HCT116 (cell line): Measurements from ENCODE around the gene AURKAIP1. TPM values are rescaled to one million over a fixed set of nuclear protein-coding genes. Genes with fewer than 3 reads are reported as not detected.

Experiments used
- ATAC-seq: fragments of 200-7000 bp; cut with Tn5 transposase; 2 replicates; pipeline ENCODE4 v1.9.1; 2020; ENCODE audit warnings: mild to moderate bottlenecking, moderate library complexity
- BruUV-seq: library from RNA; stranded (reverse); fragments of 400-500 nt; replicated peaks from 2 replicates; lab custom pipeline; 2021; lab: Mats Ljungman, UMichigan
- CTCF ChIA-PET: fragments of 300-600 bp; sonication (Branson Sonifier 250); formaldehyde crosslinking; loops from one replicate; lab custom pipeline; 2021; ENCODE audit warnings: antibody characterized with exemption; lab: Charles Lee
- POLR2A ChIA-PET: fragments of 300-600, 350-600 bp; sonication (Branson Sonifier 250); formaldehyde crosslinking; loops from one replicate; lab custom pipeline; 2021; ENCODE audit warnings: antibody characterized with exemption; lab: Charles Lee
- RAD21 ChIA-PET, 2 experiments: fragments of 300-600 bp; sonication (Branson Sonifier 250); formaldehyde crosslinking; loops; one replicate each; lab custom pipeline; 2023; ENCODE audit warnings: low total read pairs in 2 of 2; ENCODE audit not compliant: uncharacterized antibody in 2 of 2, unreplicated experiment in 2 of 2, low non-redundant PET in 1 of 2; lab: Charles Lee
- DNase-seq: peaks from one replicate; pipeline ENCODE4 v3.0.0-alpha.2; 2010; ENCODE audit warnings: low read depth, low spot score
- H2AFZ ChIP-seq: fragments of 200-600 bp; shearing (Covaris generic), sonication (generic); 2 replicates; pipeline ENCODE4 v1.6.1; 2017; ENCODE audit warnings: low read depth, mixed run types, mixed read lengths, antibody characterized with exemption, low read length; ENCODE audit not compliant: poor library complexity, severe bottlenecking
- H3K27ac ChIP-seq: 2 replicates; pipeline ENCODE4 v1.5.1; 2012; ENCODE audit warnings: low read depth, low read length
- H3K27me3 ChIP-seq: fragments of 200-600 bp; sonication (generic); 2 replicates; pipeline ENCODE4 v1.6.1; 2016; ENCODE audit warnings: mixed run types, low read length, mixed read lengths; ENCODE audit not compliant: insufficient read depth
- H3K36me3 ChIP-seq, 2 experiments: fragments of 200-500 bp in 1 of 2; fragments of 200-600 bp in 1 of 2; sonication (Bioruptor generic) in 1 of 2; sonication (generic) in 1 of 2; 2 replicates each; pipeline versions ENCODE4 v1.5.1 to v1.6.1; 2014 to 2016; ENCODE audit warnings: low read length in 2 of 2, inconsistent platforms in 1 of 2, mixed read lengths in 1 of 2, mixed run types in 1 of 2; ENCODE audit not compliant: insufficient read depth in 2 of 2, control insufficient read depth in 1 of 2
- H3K4me1 ChIP-seq, 2 experiments: fragments of 200-600 bp in 1 of 2; sonication (generic) in 1 of 2; 2 replicates each; pipeline versions ENCODE4 v1.5.1 to v1.6.1; 2012 to 2017; ENCODE audit warnings: low read length in 2 of 2, inconsistent platforms in 1 of 2, mild to moderate bottlenecking in 1 of 2, mixed read lengths in 1 of 2, mixed run types in 1 of 2, moderate library complexity in 1 of 2; ENCODE audit not compliant: insufficient read depth in 2 of 2, control insufficient read depth in 1 of 2
- H3K4me2 ChIP-seq: fragments of 200-600 bp; sonication (generic); 2 replicates; pipeline ENCODE4 v1.6.1; 2017; ENCODE audit warnings: mixed run types, low read length, mixed read lengths
- H3K4me3 ChIP-seq, 2 experiments: fragments of 200-600 bp in 1 of 2; sonication (generic) in 1 of 2; replicated peaks in 1 of 2; 2 replicates each; pipeline ENCODE4 v1.5.1; 2011 to 2016; ENCODE audit warnings: low read length in 2 of 2, control low read depth in 1 of 2, low read depth in 1 of 2, mild to moderate bottlenecking in 1 of 2, mixed read lengths in 1 of 2, mixed run types in 1 of 2
- H3K79me2 ChIP-seq: fragments of 200-600 bp; sonication (generic); 2 replicates; pipeline ENCODE4 v1.6.1; 2017; ENCODE audit warnings: mild to moderate bottlenecking, mixed run types, low read length, moderate library complexity, mixed read lengths; ENCODE audit not compliant: insufficient read depth
- H3K9ac ChIP-seq: fragments of 200-600 bp; sonication (generic); 2 replicates; pipeline ENCODE4 v1.6.1; 2016; ENCODE audit warnings: low read length, mixed read lengths
- H3K9me2 ChIP-seq: fragments of 200-600 bp; sonication (generic), shearing (Covaris generic); 2 replicates; pipeline ENCODE4 v1.6.1; 2017; ENCODE audit warnings: mixed run types, mild to moderate bottlenecking, moderate library complexity; ENCODE audit not compliant: insufficient read depth
- H3K9me3 ChIP-seq, 2 experiments: fragments of 200-500 bp in 1 of 2; fragments of 200-600 bp in 1 of 2; sonication (Bioruptor generic) in 1 of 2; sonication (generic) in 1 of 2; 2 replicates each; pipeline ENCODE4 v1.6.1; 2014 to 2017; ENCODE audit warnings: low read length in 2 of 2, mixed read lengths in 2 of 2, inconsistent platforms in 1 of 2, low read depth in 1 of 2, mild to moderate bottlenecking in 1 of 2, mixed run types in 1 of 2, moderate library complexity in 1 of 2; ENCODE audit not compliant: control insufficient read depth in 1 of 2, insufficient read depth in 1 of 2
- H4K20me1 ChIP-seq: fragments of 200-600 bp; sonication (generic), shearing (Covaris generic); 2 replicates; pipeline ENCODE4 v1.6.1; 2017; ENCODE audit warnings: mixed run types, mild to moderate bottlenecking, moderate library complexity; ENCODE audit not compliant: insufficient read depth
- EGR1 ChIP-seq: IDR thresholded peaks from 2 replicates; pipeline ENCODE4 v1.6.1; 2012; ENCODE audit warnings: low read depth
- ELF1 ChIP-seq: IDR thresholded peaks from 2 replicates; pipeline ENCODE4 v1.6.1; 2012; ENCODE audit warnings: low read depth, borderline replicate concordance
- EZH2 ChIP-seq: fragments of 200-600 bp; sonication (generic); IDR thresholded peaks from 2 replicates; pipeline ENCODE4 v1.6.1; 2017; ENCODE audit warnings: antibody characterized with exemption, mixed run types
- EZH2phosphoT487 ChIP-seq: fragments of 200-600 bp; IDR thresholded peaks from 2 replicates; pipeline ENCODE4 v1.6.1; 2018; ENCODE audit warnings: antibody characterized with exemption, borderline replicate concordance
- JUND ChIP-seq: IDR thresholded peaks from 2 replicates; pipeline ENCODE4 v1.6.1; 2012
- POLR2A ChIP-seq: IDR thresholded peaks from 2 replicates; pipeline ENCODE4 v1.7.0; 2011; ENCODE audit warnings: borderline replicate concordance; ENCODE audit not compliant: insufficient read depth, insufficient read length; ENCODE audit errors: extremely low read depth
- POLR2AphosphoS5 ChIP-seq: IDR thresholded peaks from 2 replicates; pipeline ENCODE4 v1.6.1; 2011; ENCODE audit warnings: mild to moderate bottlenecking, low read depth, low read length, moderate library complexity
- SIN3A ChIP-seq: IDR thresholded peaks from 2 replicates; pipeline ENCODE4 v1.6.1; 2012; ENCODE audit warnings: low read depth
- SP1 ChIP-seq: IDR thresholded peaks from 2 replicates; pipeline ENCODE4 v1.6.1; 2012; ENCODE audit warnings: low read depth
- TCF7L2 ChIP-seq: IDR thresholded peaks from 2 replicates; pipeline ENCODE4 v1.7.0; 2011; ENCODE audit warnings: borderline replicate concordance, inconsistent platforms; ENCODE audit not compliant: insufficient read depth, insufficient read length; ENCODE audit errors: extremely low read depth
- YY1 ChIP-seq: IDR thresholded peaks from 2 replicates; pipeline ENCODE4 v1.6.1; 2011; ENCODE audit warnings: low read length, low read depth, moderate library complexity, mild to moderate bottlenecking; ENCODE audit not compliant: insufficient replicate concordance; ENCODE audit errors: extremely low read depth
- ZFX ChIP-seq: fragments of 450-650 bp; IDR thresholded peaks from 2 replicates; pipeline ENCODE4 v1.6.1; 2017
- intact Hi-C: fragments of 100-400 bp; cut with micrococcal nuclease; formaldehyde crosslinking; loops from 2 replicates; pipeline ENCODE4 v1.10.0; 2022
- total RNA-seq: library from RNA; stranded (reverse); gene quantifications from one replicate; pipeline ENCODE4 v1.2.1, GENCODE V29; 2021; ENCODE audit not compliant: unreplicated experiment
- TF ChIP-seq, protein P1 (sequence below): IDR thresholded peaks from 2 replicates; pipeline ENCODE4 v1.6.1; 2012; ENCODE audit warnings: low read depth
- TF ChIP-seq, protein P2 (sequence below): IDR thresholded peaks from 2 replicates; pipeline ENCODE4 v1.6.1; 2012
- TF ChIP-seq, protein P3 (sequence below), 3 experiments: fragments of 200-600 bp in 1 of 3; sonication (generic) in 1 of 3; IDR thresholded peaks in 2 of 3; conservative IDR thresholded peaks in 1 of 3; 2 replicates each; pipeline ENCODE4 v1.5.1; 2012 to 2017; ENCODE audit warnings: low read depth in 2 of 3, low read length in 2 of 3, antibody characterized with exemption in 1 of 3, borderline replicate concordance in 1 of 3, control low read depth in 1 of 3, mild to moderate bottlenecking in 1 of 3, mixed read lengths in 1 of 3, mixed run types in 1 of 3, moderate library complexity in 1 of 3; ENCODE audit not compliant: insufficient read depth in 1 of 3
- TF ChIP-seq, protein P4 (sequence below): IDR thresholded peaks from 2 replicates; pipeline ENCODE4 v1.6.1; 2011; ENCODE audit warnings: mild to moderate bottlenecking, low read length, moderate library complexity; ENCODE audit not compliant: insufficient replicate concordance; ENCODE audit errors: extremely low read depth

AURKAIP1 gene
- total RNA-seq, 1 experiment from 2014 or later: 200 TPM

DNA sequence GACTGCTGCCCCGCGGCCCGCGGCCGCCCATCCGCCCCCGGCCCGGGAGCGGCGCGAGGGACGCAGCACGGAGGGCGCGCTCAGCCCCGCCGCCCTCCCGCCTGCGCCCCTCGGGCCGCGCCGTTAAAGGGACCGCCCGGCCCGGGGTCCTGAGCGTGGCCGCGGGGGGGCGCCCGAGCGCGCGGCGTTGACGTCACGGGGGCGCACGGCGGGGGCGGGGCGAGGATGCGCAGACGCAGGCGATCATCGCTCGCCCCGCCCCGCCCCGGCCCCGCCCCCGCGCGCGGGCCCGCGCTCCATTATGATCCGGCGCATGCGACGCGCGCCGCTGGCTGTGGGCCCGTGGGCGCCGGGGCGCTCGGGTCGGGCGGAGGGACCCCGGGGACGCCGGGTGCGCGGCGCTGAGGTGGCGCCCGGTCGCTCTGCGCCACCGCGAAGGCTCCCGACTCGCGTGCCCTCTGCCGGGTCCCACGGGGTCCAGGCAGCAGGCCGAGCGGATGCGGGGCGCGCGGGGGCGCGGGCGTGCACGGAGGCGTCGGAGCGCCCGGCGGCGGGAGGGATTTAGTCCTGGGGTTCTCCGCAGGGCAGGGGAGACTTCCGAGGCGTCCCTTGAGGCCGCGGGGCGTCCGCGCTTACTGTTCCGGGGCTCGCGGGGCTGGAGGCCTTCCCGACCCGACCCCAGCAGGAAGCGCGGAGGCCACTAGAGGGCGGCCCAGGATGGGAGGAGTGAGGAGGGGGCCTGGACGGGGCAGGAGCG is 25.6 kb downstream of the AURKAIP1 start, which contains the start of gene DVL1:
Gene DVL1, minus strand, starts transcription at position 163 of the 757 bp plus-strand sequence. CDS start 353 bp downstream, outside the sequence.
- intact Hi-C loops: loop anchor here (5.0 to 10.0 kb wide), 3 partner anchors 42 to 277 kb away; partner anchors contain the start of genes ACAP3, MIB2, PUSL1 and RNF223
- Histone ChIP-seq H3K4me2 (peak within 1 kb of the TSS; percentile 96), H3K27ac (peak within 1 kb of the TSS; percentile 100), H3K4me3 (peak within 1 kb of the TSS; percentile 80 to 87), H4K20me1 (no peaks in the 10 kb centered on the region), H3K27me3 (no peaks in the 10 kb centered on the region), H3K79me2 (peaks cover 42% of the 10 kb centered on the region), H2AFZ (no peak within 1 kb of the TSS), H3K9me2 (no peaks in the 10 kb centered on the region), H3K36me3 (no peaks in the 10 kb centered on the region), H3K9ac (peak within 1 kb of the TSS; percentile 85), H3K9me3 (no peaks in the 10 kb centered on the region), H3K4me1 (peaks cover 38 to 67% of the 10 kb centered on the region in 2 experiments)
- ChIA-PET CTCF (no interaction called here), RAD21 (no interaction called here), POLR2A (no interaction called here)
- DNase-seq (no peak), ATAC-seq (peak; percentile 29)
- TF ChIP-seq JUND: no peak
- peak; percentile 66 for TF ChIP-seq ZFX
- TF ChIP-seq EZH2: no peak
- no peak for TF ChIP-seq ELF1
- no peak for TF ChIP-seq EGR1
- TF ChIP-seq TCF7L2: no peak
- TF ChIP-seq, protein P1, sequence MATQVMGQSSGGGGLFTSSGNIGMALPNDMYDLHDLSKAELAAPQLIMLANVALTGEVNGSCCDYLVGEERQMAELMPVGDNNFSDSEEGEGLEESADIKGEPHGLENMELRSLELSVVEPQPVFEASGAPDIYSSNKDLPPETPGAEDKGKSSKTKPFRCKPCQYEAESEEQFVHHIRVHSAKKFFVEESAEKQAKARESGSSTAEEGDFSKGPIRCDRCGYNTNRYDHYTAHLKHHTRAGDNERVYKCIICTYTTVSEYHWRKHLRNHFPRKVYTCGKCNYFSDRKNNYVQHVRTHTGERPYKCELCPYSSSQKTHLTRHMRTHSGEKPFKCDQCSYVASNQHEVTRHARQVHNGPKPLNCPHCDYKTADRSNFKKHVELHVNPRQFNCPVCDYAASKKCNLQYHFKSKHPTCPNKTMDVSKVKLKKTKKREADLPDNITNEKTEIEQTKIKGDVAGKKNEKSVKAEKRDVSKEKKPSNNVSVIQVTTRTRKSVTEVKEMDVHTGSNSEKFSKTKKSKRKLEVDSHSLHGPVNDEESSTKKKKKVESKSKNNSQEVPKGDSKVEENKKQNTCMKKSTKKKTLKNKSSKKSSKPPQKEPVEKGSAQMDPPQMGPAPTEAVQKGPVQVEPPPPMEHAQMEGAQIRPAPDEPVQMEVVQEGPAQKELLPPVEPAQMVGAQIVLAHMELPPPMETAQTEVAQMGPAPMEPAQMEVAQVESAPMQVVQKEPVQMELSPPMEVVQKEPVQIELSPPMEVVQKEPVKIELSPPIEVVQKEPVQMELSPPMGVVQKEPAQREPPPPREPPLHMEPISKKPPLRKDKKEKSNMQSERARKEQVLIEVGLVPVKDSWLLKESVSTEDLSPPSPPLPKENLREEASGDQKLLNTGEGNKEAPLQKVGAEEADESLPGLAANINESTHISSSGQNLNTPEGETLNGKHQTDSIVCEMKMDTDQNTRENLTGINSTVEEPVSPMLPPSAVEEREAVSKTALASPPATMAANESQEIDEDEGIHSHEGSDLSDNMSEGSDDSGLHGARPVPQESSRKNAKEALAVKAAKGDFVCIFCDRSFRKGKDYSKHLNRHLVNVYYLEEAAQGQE: no peak
- TF ChIP-seq YY1: no peak
- TF ChIP-seq, protein P2, sequence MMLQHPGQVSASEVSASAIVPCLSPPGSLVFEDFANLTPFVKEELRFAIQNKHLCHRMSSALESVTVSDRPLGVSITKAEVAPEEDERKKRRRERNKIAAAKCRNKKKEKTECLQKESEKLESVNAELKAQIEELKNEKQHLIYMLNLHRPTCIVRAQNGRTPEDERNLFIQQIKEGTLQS: no peak
- TF ChIP-seq SIN3A: no peak
- no peak for TF ChIP-seq EZH2phosphoT487
- no peak for TF ChIP-seq SP1
- TF ChIP-seq, protein P3, sequence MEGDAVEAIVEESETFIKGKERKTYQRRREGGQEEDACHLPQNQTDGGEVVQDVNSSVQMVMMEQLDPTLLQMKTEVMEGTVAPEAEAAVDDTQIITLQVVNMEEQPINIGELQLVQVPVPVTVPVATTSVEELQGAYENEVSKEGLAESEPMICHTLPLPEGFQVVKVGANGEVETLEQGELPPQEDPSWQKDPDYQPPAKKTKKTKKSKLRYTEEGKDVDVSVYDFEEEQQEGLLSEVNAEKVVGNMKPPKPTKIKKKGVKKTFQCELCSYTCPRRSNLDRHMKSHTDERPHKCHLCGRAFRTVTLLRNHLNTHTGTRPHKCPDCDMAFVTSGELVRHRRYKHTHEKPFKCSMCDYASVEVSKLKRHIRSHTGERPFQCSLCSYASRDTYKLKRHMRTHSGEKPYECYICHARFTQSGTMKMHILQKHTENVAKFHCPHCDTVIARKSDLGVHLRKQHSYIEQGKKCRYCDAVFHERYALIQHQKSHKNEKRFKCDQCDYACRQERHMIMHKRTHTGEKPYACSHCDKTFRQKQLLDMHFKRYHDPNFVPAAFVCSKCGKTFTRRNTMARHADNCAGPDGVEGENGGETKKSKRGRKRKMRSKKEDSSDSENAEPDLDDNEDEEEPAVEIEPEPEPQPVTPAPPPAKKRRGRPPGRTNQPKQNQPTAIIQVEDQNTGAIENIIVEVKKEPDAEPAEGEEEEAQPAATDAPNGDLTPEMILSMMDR (IDR thresholded peaks at IDR 0.05 in 2 of 3, conservative IDR thresholded peaks at IDR 0.05 in 1 of 3; ENCODE audit: borderline replicate concordance in 1 of 3, insufficient read depth in 1 of 3, low read depth in 2 of 3, low read length in 2 of 3): peak in 2 of 3 experiments; percentile 32 to 48; a peak in 3 of 6 replicates
- peak; percentile 69 for TF ChIP-seq POLR2AphosphoS5
- TF ChIP-seq POLR2A: no peak
- TF ChIP-seq, protein P4, sequence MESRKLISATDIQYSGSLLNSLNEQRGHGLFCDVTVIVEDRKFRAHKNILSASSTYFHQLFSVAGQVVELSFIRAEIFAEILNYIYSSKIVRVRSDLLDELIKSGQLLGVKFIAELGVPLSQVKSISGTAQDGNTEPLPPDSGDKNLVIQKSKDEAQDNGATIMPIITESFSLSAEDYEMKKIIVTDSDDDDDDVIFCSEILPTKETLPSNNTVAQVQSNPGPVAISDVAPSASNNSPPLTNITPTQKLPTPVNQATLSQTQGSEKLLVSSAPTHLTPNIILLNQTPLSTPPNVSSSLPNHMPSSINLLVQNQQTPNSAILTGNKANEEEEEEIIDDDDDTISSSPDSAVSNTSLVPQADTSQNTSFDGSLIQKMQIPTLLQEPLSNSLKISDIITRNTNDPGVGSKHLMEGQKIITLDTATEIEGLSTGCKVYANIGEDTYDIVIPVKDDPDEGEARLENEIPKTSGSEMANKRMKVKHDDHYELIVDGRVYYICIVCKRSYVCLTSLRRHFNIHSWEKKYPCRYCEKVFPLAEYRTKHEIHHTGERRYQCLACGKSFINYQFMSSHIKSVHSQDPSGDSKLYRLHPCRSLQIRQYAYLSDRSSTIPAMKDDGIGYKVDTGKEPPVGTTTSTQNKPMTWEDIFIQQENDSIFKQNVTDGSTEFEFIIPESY: no peak
- no TSS peak for BruUV-seq
